Measurements from ENCODE around the gene APOBEC2. TPM values are rescaled to one million over a fixed set of nuclear protein-coding genes. Genes with fewer than 3 reads are reported as not detected.

APOBEC2 gene
- polyA plus RNA-seq, 3 donors = 0.34 to 9.3 (median 0.91) TPM

DNA sequence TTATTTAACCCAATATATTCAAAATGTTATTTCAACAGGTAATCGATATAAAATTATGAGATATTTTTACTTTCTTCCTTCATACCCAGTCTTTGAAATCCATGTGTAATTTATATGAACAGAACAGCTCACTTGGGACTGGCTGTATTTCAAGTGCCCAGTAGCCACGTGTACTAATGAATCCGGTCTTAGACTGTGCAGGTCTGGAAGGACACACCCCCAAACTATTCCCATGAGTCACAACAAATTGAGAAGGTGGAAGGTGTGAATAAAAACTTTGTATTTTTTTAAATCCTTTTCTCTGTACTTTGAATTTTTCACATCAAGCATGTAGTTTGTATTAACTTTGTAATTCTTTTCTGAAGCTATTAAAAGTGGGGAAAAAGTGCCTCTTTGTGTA, 16.8 kb upstream of the APOBEC2 start:
- no peak overlapping the region for H3K27ac ChIP-seq (ENCODE audit: low read depth, low read length)
- WGBS, 3 donors = 45 to 66% (median 54%) methylated on average over 3 of the region's 3 CpGs

DNA sequence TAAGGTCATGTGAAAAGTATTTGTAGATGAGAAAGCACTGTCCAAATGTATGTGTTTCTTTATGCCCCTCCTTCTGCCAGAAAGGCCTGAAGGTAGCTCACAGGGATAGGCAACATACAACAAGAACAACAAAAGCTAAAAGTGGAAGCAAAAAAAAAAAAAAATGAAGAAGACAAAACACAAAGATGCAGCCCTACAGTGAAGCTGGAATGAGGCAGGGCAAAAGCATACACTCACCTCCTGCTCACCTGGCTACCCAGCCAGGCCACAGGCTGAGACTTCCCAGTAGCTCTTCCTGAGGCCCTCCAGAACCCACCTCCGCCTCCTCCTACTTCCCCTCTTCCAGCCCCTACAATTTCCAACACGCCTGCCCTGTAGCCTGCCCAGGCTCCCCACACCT, 16.4 kb upstream of the APOBEC2 start:
- 68 to 90% (median 83%) methylated on average over 2 of the region's 2 CpGs for WGBS, 3 donors
- no peak overlapping the region for H3K27ac ChIP-seq (ENCODE audit: low read depth, low read length)

DNA sequence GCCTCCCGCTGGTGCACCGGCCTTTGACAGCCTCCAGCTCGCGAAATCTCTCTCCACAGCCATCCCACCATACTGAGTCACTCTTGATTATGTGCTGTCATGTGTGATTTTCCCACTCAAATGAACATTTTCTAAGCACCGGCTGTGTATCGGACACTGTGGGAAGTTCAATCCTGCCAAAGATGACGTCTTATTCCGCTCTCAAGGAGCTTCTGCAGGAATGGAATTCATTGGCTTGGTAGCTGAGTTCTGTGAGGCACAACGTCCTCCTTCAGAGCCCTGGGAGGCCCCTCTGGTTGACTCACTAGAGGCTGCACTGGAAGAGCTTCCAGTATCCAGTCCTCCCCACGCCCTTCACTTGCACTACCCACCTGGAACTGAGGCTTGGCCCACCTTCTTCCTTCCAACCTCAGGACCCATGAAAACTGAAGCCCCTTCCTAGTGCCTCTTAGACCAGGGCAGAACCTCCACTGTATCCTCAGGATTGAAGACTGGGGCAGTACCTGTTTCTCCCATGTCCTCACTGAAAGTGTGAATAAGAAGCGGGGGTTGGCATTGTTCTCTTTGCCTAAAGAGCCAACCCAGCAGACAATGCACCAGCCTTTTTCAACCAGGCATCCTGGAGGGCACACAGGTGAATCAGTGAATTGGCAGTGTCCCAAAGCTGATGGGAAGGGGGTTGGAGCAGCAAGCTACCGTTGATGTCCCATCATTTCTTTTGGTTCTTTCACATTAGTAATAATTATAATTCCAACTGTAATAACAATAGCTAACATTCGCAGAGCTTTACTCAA, 15.7 kb upstream of the APOBEC2 start:
- WGBS, 3 donors = 82 to 90% (median 83%) methylated on average over 13 of the region's 13 CpGs
- no peak overlapping the region for H3K27ac ChIP-seq (ENCODE audit: low read depth, low read length)

DNA sequence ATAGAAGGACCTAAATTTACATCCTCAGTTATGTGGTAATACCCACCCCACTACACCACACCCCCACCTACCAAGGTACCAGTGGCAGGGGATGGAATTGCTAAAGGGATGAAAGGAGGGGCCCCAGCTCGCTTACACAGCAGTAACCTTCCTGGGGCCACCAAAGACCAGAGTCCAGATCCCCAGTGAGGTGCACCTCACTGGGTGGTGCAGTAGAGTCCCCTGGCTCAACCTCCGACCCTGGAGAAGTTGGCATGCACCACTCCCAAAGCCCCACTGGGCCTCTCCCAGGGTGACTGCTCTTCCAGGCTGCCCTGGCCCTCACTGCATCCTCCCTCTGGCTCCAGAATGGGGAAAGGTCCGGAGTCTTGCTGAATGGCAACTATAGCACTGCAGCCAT, 14.8 kb upstream of the APOBEC2 start:
- H3K27ac ChIP-seq (ENCODE audit: low read depth, low read length) = no peak overlapping the region

DNA sequence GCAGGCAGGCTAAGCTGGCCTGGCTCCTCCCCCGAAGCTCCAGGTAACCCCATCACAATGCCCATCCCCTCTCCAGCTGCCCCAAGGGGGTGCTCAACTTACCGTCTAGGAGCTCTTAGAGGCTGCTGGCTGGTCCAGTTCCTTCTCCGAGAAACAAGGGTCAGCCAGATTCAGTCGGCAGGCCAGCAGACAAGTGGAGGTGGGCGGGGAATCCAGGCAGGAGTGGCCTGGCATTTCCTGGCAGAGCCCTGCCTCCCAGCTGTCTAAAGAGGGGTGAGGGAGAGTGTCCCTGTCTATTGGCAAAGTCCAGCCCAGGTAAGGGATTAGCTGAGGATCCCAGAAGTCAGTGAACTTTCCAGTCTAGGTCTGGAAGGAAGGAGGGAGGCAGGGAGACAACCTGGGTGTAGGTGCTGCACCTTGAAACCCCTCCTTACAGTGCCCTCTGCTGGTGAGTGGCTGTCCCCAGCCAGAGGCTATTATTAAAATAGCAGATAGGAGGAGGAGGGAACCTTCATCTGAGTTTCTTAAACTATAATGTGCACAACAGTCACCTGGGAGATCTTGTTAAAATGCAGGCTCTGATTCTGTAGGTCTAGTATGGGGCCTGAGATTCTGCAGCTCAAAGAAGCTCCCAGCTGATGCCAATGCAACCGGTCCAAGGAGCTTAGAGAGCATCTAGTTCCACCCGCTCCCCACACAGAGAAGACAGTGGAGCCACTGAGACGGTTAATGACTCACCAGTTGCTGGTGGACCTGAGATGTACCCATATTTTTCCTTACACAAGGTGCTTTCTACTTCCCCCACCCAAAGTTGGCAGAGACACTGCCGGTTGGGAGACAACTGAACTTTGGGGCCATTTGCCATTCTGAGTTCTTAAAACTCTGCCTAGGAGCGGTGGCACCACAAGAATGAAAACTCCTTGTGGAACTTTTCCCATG, 13.7 kb upstream of the APOBEC2 start, which contains the start of gene UNC5CL:
UNC5CL (minus strand) TSS at position 162 of the 939 bp plus-strand sequence. CDS start 4,147 bp downstream, outside the sequence.
- 54 to 73% (median 71%) methylated on average over 10 of the region's 10 CpGs for WGBS, 3 donors

More for the DNA sequence above, 14.8 kb upstream of the APOBEC2 start:
- WGBS, 3 donors = 78 to 92% (median 90%) methylated on average over 3 of the region's 3 CpGs

DNA sequence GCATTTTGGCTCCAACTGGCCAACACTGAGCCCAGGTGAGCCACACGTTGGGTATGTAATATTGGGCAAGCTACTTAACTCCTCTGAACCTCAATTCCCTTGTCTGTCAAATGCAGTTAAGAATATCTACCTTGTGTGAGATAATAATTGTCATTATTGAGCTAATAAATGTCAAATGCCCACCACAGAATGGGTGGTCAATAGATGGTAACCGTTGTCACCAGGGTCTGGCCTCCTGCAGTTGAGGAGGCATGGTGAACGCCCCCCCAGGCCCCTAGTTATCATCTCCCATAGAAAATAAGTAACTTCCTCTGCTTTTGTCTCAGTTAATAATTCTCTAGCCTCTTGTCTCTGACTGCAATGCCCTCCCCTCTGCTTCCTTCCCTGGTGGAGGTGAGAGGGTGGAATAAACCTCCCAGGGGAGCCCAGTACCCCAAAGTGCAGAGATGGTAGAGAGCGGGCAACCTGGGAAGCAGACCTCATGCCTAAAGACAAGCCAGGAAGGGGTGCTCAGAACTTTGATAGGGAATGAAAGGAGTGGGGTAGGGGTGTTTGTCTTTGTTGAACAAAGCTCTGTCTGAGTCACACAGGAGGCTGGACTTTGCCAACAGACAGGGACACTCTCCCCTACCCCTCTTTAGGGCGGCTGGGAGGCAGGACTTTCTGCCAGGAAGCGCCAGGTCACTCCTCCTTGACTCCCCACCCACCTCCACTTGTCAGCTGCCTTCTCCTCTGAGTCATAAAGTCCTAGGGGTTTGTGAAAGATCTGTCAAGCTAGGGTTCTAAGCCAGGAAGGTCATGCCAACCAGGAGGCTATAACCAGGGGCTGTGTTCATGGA, 12.7 kb upstream of the APOBEC2 start:
- WGBS, 3 donors = 33 to 77% (median 69%) methylated on average over 6 of the region's 6 CpGs
- H3K27ac ChIP-seq (ENCODE audit: low read depth, low read length) = no peak overlapping the region

More for the DNA sequence above, 13.7 kb upstream of the APOBEC2 start, which contains the start of gene UNC5CL:
- no peak within 1 kb of the TSS for H3K27ac ChIP-seq (ENCODE audit: low read depth, low read length)

DNA sequence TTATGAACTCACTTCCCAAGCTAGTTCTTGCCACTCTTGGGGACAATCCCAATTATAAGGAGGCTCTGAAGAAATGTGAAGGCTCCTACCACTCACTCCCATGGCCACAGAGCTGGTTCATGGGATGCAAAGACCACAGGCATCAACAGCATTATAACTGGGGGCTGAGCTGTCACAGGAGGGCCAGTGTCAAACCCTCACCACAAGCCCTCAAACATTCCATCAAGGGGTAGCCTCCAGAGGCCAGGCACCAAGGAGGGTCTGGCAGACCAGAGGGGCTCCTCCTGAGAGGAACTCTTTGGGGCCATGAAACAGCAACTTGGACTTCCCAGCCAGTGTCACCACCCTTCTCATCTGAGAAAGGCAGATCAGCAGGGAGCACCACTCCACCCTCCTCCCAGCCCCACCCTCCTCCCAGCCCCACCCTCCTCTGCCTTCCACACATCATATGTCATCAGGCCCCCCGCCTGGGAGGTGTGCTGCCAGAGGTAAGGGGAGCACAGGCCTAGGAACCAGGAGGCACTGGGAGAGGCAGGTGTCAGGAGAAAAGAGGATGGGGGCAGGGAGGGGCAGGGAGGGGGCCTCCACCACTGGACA, 12.0 kb upstream of the APOBEC2 start:
- H3K27ac ChIP-seq (ENCODE audit: low read depth, low read length) = no peak overlapping the region
- WGBS, 3 donors = 88 to 93% (median 92%) methylated on average over 1 of the region's 1 CpG

DNA sequence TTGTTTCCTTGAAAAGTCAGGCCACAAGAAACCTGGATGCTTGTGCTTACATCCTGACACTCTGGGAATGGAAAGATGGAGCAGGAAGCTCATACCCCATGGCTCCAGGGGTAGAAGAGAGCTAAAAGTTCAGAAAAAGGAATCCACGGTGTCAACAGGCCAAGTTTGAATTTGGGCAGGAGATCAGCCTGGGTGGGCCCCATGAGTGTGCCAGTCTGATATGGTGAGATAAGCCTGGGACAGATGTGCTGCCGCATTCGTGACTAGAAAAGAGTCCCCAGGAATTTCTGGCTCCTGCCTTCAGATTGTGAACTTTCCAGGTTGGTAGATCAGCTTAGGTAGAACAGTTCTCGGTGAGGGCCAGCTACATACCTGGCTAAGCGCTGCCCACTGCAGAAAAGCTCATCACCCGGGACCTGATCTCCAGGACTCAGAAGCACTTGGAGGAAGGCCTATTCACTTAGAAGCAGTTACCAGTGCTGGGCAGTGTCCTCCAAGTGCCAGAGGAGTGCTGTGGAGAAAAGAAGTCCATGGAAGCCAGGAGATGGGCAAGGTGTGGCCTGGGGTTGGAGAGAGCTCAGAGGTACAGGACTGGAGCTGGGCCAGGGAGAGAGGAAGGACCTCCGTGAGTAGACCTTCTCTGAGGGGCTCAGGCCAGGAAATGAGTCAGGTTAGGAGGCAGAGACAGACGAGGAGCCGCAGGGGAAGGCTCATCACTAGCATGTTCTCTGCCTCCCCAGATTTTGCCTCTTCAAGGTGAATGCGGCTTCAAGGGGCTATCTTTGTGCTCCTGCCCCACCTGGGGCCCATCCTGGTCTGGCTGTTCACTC, 10.6 kb upstream of the APOBEC2 start, which contains the start of gene TSPO2:
TSPO2 (plus strand) TSS at position 242 of the 830 bp plus-strand sequence; CDS start at position 761, 519 bp downstream.
- 83 to 90% (median 86%) methylated on average over 10 of the region's 10 CpGs for WGBS, 3 donors
- no peak within 1 kb of the TSS for H3K27ac ChIP-seq (ENCODE audit: low read depth, low read length)

DNA sequence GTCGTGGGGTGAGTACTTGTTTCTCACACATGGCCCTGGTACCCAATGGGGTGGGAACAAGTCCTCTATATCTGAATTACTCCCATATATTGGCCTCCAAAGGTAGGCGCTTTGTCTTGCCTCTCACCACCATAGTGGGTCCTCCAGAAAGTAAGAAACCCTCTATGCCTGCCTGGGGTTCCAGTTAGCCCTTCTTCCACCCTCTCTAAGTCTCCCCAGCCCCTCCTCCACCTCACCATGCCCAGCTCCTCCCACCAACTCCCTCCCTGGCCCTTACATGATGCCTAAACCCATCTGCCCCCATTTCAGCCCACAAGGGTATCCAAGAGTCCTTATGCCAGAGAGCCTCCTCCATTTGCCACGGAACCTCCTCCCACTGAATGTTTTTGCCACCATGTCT, 9.9 kb upstream of the APOBEC2 start:
- H3K27ac ChIP-seq (ENCODE audit: low read depth, low read length) = no peak overlapping the region
- WGBS, 3 donors = 94 to 100% (median 98%) methylated on average over 3 of the region's 3 CpGs

DNA sequence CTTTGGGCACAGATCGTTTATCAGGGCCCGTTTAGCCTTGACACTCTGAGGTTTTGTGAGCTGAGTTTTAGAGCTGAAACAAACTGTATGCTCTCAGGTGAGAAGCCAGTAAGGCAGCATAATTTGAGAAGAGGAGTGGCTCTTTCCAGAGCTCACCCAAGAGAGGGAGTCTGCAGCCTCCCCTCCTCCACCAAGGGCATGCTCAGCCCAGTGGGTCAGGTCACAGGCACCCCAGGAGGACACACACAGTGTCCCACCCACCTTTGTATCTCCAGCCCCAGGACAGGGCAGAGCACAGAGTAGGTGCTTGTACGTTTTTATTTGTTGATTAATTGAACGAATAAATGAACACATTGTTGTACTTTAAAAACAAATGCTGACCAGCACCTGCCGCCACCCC, 7.3 kb upstream of the APOBEC2 start:
- 38 to 74% (median 73%) methylated on average over 5 of the region's 5 CpGs for WGBS, 3 donors
- H3K27ac ChIP-seq (ENCODE audit: low read depth, low read length) = no peak overlapping the region

DNA sequence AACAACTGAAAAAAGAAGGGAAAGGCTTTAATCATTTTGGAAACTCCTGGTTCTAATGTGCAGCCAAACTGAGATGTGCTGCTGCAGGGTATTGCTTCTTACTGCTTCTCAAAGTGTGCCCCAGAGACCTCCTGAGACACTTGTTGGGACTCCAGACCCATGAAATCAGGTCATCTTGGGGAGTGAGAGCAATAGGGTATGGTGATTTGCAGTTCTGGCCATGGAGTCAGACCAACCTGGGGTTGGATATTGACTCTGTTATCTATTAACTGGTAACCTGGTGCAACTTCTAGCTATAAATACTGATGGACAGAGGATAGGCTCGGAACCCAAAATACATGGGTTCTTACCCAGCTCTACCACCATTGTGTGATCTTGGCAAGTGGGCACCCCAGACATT, 6.9 kb upstream of the APOBEC2 start:
- H3K27ac ChIP-seq (ENCODE audit: low read depth, low read length) = no peak overlapping the region
- WGBS, 3 donors = 36 to 96% (median 89%) methylated on average over 1 of the region's 1 CpG

DNA sequence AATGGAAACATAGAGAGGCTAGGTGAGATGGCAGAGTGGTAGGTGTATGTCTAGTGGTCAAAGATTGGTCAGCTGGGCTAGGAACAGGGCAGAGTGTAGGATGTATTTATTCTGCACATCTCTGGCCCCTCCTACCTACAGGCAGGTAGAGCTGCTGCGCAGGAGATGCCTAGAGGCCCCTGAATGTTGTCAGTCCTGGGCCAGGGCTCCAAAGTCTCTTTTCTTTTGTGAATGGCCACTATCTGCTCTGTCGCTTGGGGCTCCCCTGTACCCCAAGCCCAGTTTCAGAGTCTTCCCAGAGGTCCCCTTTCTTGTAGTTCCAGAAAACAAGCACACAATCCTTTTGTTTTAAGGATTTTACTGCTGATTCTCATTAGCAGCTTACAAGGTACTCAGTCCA, 5.7 kb upstream of the APOBEC2 start:
- H3K27ac ChIP-seq (ENCODE audit: low read depth, low read length) = no peak overlapping the region
- WGBS, 3 donors = 91 to 97% (median 95%) methylated on average over 2 of the region's 2 CpGs

DNA sequence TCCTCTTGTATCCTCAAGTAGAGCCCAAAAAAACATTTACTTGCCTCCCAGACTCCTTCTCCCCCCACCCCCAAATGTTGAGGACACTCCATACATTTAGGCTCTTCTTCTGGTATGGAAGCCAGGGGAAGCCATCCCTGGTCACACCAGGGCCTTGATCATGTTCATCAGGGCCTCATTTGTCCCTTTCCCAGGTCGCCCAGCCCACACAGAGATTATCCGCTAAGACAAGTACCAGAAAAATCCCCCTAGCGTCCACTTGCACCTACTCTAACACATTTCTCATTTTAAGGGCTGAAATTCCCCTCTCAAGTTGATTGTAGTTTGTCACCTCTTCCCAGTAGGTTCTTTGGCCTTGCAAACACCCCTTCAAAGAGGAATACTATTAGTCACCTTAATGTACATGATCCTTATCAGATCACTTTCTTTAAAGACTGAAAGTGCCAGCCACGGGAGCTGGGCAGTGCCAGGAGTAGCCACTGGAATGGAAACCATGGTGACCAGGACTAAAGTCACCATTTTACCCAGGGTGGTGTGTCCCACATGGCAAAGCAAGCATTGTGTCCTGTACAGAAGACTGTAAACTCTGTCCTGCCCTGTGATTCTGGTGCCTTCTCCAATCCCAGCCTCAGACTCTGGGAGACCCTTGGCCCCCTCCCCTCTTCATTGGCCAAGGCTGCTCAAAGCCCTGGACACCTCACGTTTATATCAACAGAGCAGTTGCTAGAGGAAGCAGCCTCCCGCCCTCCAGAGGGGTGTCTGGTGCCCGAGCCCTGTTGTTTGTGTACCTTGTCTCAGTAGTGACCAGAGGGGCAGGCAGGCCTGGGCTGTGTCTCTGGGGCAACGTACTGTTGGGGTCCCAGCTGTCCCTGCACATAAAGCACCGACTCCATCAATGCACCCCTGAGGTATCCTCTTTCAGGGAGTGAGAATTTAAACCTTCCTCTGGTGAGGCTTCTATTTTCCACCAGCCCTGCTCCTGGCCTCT, 5.0 kb upstream of the APOBEC2 start:
- no peak overlapping the region for H3K27ac ChIP-seq (ENCODE audit: low read depth, low read length)
- 78 to 85% (median 79%) methylated on average over 9 of the region's 9 CpGs for WGBS, 3 donors

DNA sequence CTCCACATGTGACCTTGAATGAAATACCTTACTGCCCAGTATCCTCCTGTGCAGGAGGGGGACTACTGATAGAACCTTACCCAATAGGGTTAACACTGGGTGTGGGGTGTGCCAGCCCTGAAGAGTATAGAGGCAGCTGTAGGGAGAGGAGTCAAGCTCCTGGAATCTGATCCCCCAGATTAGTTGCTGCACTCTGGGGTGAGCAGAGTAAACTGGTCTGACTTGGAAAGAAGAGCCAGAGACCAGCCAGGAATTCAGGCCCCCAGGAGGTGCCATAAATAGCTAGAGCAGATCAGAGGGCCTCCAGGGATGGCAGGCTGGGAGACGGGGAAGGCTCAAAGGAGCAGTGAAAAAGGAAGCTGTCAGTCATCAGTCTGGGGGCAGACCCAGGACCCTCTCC, 3.5 kb upstream of the APOBEC2 start:
- WGBS, 3 donors = 77 to 83% (median 78%) methylated on average over 1 of the region's 1 CpG
- H3K27ac ChIP-seq (ENCODE audit: low read depth, low read length) = no peak overlapping the region

DNA sequence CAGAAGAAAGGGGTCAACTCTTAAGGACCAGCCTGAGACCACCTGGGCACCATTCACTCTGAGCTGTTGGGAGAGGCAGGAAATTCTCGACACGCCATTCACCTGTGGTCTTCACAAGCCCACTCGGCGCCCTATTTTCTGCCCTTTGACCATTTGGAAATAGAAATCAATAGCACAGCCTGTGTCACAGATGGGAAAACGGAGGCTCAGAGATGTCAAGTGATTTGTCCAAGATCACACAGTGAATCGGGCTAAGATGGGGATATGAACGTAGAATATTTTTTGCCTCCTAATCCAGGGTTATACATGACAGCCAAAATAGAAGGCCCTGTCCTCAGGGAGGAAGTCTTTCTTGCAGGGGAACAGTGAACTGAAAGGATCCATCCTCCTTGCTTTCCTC, 3.0 kb upstream of the APOBEC2 start:
- 81 to 86% (median 85%) methylated on average over 7 of the region's 7 CpGs for WGBS, 3 donors
- no peak overlapping the region for H3K27ac ChIP-seq (ENCODE audit: low read depth, low read length)

DNA sequence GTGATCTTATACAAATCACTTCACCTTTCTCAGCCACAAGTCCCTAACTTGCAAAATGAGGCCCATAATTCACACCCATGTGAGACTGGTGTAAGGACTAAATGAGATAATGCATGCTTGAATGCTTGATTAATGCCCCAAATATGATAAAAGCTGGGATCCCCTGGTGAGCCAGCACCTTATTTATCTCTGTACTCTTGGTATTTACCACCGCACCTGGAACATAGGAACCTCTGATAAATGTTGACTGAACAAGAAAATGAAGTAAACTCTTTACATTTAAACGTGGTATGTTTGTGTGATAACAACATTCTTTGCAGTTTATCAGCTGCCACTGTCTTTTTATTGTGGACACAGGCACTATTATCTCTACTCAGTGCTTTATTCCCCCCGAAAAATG, 2.5 kb upstream of the APOBEC2 start:
- H3K27ac ChIP-seq (ENCODE audit: low read depth, low read length) = no peak overlapping the region
- WGBS, 3 donors = 32 to 84% (median 81%) methylated on average over 3 of the region's 3 CpGs
